AG04449 (cell line): ENCODE results near the gene CYBA.

Experiments
- CTCF ChIA-PET: fragments of 350-600 bp; formaldehyde crosslinking; extraction: SDS; loops from one replicate; lab custom pipeline; 2021; ENCODE audit warnings: antibody characterized with exemption; lab: Yijun Ruan, JAX
- POLR2A ChIA-PET: fragments of 400-600, 350-600 bp; formaldehyde crosslinking; extraction: SDS; loops from one replicate; lab custom pipeline; 2020; ENCODE audit warnings: antibody characterized with exemption, inconsistent platforms; lab: Yijun Ruan, JAX
- DNase-seq: peaks from one replicate; pipeline ENCODE4 v3.0.0-alpha.2; 2010; ENCODE audit warnings: low read depth, low spot score
- H3K4me3 ChIP-seq: 2 replicates; pipeline ENCODE4 v1.5.1; 2011; ENCODE audit warnings: low read depth, mild to moderate bottlenecking, control low read depth, low read length
- TF ChIP-seq, protein P1 (sequence below): IDR thresholded peaks from one replicate; pipeline ENCODE4 v1.5.1; 2011; ENCODE audit warnings: mild to moderate bottlenecking, moderate library complexity, low read length, control low read depth, inconsistent platforms; ENCODE audit not compliant: insufficient read depth; ENCODE audit errors: missing control alignments

Gene CYBA

DNA sequence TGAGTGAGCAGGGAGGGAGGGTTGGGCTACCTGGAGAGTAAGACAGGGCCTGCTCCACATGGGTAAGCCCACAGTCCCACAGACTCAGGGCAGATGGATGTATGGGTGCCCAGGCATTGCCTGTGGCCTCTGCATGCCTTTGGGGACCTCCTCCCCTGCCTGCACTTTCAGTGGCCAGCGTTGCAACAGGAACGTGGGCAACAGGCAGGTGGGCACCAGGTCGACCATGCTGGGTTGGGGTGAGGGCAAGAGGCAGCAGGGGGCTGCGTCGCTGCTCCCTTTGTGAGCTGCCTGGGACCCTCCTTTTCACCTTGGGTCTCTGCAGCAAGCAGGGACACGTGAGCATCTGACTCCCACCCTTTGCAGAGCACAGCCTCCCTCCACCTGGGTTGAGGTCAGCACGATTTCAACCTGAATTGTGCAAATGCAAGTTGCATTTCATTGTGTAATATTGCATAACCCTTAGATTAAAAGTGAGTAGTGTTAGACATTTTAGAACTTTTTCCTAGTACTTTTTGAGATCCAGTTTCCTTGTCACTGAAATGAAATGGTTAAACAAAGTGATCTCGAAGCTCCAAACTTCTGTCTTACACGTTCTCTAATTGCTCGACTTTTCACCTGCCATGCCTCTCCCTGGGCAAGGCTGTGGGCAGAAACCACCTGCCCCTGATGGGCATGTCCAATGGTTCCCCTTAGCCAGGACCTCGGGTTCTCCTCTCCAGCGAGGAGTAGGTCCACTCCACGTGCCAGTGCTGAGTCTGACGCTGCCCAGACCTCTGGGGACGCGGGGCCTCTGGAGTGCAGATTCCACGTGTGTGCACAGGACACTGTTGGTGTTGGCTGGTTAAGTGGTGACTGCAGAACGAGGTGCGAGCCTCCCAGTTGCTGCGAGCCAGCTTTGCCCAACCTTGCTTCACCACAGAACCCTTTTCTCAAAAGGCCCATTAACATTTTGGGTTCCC, 45.4 kb downstream of the CYBA start:
- H3K4me3 ChIP-seq = no peak overlapping the region
- CTCF ChIA-PET = no interaction called here
- TF ChIP-seq, protein P1, sequence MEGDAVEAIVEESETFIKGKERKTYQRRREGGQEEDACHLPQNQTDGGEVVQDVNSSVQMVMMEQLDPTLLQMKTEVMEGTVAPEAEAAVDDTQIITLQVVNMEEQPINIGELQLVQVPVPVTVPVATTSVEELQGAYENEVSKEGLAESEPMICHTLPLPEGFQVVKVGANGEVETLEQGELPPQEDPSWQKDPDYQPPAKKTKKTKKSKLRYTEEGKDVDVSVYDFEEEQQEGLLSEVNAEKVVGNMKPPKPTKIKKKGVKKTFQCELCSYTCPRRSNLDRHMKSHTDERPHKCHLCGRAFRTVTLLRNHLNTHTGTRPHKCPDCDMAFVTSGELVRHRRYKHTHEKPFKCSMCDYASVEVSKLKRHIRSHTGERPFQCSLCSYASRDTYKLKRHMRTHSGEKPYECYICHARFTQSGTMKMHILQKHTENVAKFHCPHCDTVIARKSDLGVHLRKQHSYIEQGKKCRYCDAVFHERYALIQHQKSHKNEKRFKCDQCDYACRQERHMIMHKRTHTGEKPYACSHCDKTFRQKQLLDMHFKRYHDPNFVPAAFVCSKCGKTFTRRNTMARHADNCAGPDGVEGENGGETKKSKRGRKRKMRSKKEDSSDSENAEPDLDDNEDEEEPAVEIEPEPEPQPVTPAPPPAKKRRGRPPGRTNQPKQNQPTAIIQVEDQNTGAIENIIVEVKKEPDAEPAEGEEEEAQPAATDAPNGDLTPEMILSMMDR = no peak
- POLR2A ChIA-PET = no interaction called here
- DNase-seq = no peak

DNA sequence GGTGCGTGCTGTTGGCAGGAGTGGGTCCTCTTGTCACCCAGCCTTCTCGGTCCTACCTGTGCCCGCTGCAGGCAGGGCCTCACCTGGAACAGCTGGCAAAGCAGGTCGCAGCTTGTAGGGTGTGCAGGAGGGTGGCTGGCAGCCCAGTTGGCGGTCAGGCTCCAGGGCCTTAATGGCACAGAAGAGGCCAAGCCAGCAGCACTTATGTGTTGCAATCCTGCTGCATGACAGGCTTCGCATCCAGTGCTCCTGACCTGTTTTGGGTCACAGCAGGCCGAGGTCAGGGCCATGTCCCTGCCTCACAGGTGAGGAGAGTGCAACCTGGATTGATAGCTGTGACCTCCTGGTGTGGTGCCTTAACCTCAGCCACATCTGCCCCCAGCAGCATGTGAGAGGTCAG, 48.8 kb downstream of the CYBA start:
- DNase-seq = no peak
- H3K4me3 ChIP-seq = no peak overlapping the region
- CTCF ChIA-PET = interaction anchor here (1.1 kb wide), 1 partner anchor 8 kb away, joined by 3 read pairs; no protein-coding TSS in a partner anchor
- TF ChIP-seq, protein P1 = no peak
- POLR2A ChIA-PET = interaction anchor here (0.7 kb wide), 1 partner anchor 734 kb away, joined by 4 read pairs; no protein-coding TSS in a partner anchor

DNA sequence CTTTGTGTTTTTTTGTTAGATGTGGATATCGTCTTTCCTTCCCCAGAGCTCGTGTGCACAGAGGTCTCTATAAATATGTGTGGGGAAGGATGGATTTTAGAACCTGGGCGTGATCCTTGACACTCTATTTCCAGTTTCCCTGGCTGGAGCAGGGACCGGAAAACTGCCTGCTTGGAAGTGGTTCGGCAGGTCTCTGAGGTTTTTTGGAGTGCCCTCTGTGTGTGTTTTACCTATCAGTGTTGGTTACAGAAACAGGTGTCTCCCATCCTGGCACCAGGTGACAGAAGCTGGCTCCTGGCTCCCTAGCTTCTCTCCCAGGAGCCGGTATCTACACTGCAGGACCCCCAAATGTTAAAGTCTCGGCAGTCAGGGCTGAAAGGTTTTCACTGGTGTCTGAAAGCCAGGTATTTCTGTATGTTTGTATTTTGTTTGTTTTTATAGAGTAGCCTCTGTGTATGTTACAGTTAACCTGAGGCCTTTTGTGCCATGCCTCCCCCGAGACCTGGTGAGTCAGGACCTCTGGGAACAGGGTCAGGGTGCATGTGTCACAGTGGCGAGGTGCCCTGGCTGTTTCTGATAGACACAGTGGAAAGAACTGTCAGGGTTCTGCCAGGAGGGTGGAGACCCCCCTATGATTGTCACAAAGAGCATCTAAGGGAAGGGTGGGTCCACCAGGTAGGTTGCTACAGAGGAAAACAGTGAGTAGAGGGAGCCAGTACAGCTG, 49.4 kb downstream of the CYBA start:
- no peak for DNase-seq
- ChIA-PET POLR2A (no interaction called here), CTCF (interaction anchor here (1.1 kb wide), 1 partner anchor 8 kb away, joined by 3 read pairs; no protein-coding TSS in a partner anchor)
- TF ChIP-seq, protein P1 = no peak
- no peak overlapping the region for H3K4me3 ChIP-seq

- TF ChIP-seq, protein P1 = no peak
- POLR2A ChIA-PET = no interaction called here
- H3K4me3 ChIP-seq = no peak overlapping the region
- CTCF ChIA-PET = interaction anchor here (1.5 kb wide), 1 partner anchor 9 kb away, joined by 4 read pairs; no protein-coding TSS in a partner anchor
- no peak for DNase-seq
Observed at GRCh38 chr16:88600539-88600896, 50.3 kb downstream of the CYBA start.

- TF ChIP-seq, protein P1 = no peak
- POLR2A ChIA-PET = no interaction called here
- DNase-seq = no peak
- CTCF ChIA-PET = interaction anchor here (1.5 kb wide), 1 partner anchor 10 kb away, joined by 4 read pairs; no protein-coding TSS in a partner anchor
- no peak overlapping the region for H3K4me3 ChIP-seq
Observed at GRCh38 chr16:88599825-88600538, 50.9 kb downstream of the CYBA start.
